AG09309 (cell line): Measurements from ENCODE around the gene DENND1A.

Experiments used
- DNase-seq: peaks from one replicate; pipeline ENCODE4 v3.0.0-alpha.2; 2010; ENCODE audit warnings: low read depth
- H3K4me3 ChIP-seq: 2 replicates; pipeline ENCODE4 v1.5.1; 2011; ENCODE audit warnings: mild to moderate bottlenecking, low read depth, low read length, moderate library complexity; ENCODE audit not compliant: control insufficient read depth
- TF ChIP-seq, protein P1 (sequence below): IDR thresholded peaks from 2 replicates; pipeline ENCODE4 v1.5.1; 2011; ENCODE audit warnings: mild to moderate bottlenecking, low read depth, low read length, inconsistent platforms; ENCODE audit not compliant: insufficient read depth, control insufficient read depth; ENCODE audit errors: missing control alignments

The DENND1A gene

DNA sequence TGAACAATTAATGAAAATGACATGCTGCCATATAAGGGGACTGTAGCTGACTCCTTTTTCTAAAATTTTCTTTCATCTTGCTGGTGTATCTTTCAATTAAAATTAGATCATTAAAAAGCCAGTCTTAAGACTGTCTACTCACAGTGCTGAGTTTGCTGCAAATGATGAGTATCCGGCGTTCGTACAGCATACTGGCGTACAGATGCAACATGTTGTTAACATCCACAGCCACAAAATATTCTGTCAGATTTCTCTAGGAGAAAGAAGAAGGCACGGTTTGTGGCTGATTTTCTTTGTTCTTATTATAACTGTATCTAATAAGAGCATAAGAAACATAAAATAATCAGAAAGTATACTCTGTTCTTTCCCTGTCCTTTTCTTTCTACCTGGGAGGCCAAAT is 278.1 kb downstream of the DENND1A start:
- no peak overlapping the region for H3K4me3 ChIP-seq
- DNase-seq = no peak
- TF ChIP-seq, protein P1, sequence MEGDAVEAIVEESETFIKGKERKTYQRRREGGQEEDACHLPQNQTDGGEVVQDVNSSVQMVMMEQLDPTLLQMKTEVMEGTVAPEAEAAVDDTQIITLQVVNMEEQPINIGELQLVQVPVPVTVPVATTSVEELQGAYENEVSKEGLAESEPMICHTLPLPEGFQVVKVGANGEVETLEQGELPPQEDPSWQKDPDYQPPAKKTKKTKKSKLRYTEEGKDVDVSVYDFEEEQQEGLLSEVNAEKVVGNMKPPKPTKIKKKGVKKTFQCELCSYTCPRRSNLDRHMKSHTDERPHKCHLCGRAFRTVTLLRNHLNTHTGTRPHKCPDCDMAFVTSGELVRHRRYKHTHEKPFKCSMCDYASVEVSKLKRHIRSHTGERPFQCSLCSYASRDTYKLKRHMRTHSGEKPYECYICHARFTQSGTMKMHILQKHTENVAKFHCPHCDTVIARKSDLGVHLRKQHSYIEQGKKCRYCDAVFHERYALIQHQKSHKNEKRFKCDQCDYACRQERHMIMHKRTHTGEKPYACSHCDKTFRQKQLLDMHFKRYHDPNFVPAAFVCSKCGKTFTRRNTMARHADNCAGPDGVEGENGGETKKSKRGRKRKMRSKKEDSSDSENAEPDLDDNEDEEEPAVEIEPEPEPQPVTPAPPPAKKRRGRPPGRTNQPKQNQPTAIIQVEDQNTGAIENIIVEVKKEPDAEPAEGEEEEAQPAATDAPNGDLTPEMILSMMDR = no peak

DNA sequence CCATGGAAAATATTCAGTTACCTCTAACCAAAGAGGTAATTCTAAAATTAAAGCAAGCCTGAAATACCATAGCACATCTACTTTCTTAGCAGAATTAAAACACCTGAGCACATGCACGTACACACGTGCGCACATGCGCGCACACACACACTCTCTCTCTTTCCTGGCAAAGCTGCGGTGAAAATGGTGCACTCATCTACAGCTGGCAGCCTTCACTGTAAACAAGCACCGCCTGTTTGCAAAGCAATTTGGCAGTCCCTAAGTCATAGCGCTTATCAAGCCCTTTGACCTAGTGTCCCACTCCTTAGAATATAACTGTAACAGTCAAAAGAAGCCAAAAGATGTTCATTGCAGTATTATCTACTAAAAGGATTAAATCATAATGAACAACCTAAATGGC is 278.7 kb downstream of the DENND1A start:
- TF ChIP-seq, protein P1 = no peak
- no peak for DNase-seq
- no peak overlapping the region for H3K4me3 ChIP-seq

DNA sequence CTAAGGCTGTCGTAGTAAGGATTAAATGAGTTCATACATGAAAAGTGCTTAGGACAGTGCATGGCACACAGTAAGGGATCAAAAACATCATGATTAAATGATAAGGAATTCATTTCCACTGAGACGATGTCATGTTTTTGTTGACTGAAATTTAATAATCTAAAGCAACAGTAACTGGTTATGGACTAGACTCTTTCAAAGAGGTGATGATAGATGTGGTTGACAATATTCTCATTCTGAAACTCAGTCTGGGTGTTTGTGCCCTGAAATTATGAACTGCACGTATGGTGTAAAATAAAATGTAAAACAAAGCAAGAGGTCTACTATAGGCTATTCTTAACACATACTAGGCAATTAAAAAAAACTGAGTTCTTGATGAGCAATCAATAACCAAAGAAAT is 280.0 kb downstream of the DENND1A start:
- no peak overlapping the region for H3K4me3 ChIP-seq
- TF ChIP-seq, protein P1 = no peak
- no peak for DNase-seq

DNA sequence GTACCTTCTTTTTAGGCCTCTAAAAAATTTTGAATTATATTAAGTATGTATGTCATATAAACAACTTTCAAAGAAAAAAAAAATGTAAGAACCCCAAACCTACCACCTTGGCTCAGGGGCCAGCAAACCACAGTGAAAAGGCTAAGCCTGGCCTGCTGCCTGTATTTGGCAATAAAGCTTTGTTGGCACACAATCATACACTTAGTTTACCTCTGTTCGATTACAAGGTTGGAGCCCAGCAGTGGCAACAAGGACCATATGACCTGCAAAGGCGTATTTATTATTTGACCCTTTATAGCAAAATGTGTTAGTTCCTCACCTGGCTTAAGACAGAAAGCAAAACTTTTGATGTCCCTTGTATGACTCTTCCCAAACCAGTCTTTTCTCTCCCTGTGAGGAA is 282.8 kb downstream of the DENND1A start:
- no peak overlapping the region for H3K4me3 ChIP-seq
- DNase-seq = no peak
- TF ChIP-seq, protein P1 = no peak

DNA sequence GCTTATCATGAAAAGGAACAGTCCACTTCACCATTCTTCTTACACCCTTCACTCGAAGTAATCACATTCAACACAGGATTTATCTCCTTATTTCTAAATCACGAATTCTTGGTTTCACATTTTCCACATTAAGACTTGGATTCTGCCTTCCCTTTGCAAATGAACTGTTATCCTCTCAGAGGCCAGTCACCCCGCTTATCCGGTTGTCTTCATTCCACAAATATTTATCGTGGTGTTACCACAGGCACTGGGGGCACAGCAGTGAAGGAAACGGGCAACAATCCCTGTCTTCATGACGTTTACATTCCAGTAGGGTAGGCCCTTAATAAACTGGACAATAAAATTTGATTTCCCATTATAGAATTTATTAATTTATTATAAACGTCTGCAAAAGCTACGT is 284.2 kb downstream of the DENND1A start:
- DNase-seq = no peak
- TF ChIP-seq, protein P1 = no peak
- H3K4me3 ChIP-seq = no peak overlapping the region

DNA sequence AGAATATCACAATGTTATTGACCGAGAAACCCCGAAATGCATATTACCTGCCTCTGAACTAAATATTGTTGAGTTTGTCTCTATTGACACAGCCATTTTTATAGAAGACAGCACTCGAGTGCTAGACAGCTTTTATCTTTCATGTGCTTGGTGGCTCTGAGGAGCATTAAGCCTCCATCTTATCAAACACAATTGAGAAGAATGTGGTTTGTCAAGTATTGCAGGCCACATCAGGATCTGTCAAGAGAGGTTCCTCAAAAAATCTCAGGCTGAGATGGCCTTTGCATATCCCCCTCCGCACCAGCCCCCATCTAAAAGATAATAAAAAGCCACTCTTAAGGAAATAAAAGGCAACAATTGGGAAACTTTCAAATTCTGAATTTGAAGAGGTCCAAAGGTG is 284.8 kb downstream of the DENND1A start:
- TF ChIP-seq, protein P1 = no peak
- DNase-seq = no peak

DNA sequence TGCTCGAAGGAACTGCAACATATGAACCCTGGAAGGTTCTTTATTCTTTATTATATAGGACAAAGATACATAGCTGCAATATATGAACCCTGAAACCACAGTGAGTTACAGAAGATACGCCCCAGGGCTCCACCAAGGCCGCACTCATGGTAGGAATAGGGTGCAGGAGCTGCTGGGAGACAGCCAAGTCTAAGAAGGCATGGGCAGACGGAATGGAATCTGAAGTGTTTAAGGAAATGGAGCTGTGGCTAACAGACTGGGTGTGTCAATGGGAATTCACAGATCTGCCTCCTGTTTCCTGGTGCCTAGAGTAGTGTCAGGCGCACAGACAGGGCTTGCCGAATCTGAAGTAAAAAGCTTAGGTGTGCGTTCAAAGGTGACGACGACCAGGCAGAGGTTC is 286.4 kb downstream of the DENND1A start:
- TF ChIP-seq, protein P1 = no peak
- DNase-seq = no peak
- no peak overlapping the region for H3K4me3 ChIP-seq

More for the DNA sequence above, 284.8 kb downstream of the DENND1A start:
- H3K4me3 ChIP-seq = no peak overlapping the region
